GM19328 (cell line): ENCODE measurements around the gene TMEM223.
"Not testable (repeated sequence)": the region's sequence is repeated elsewhere in the genome, so short reads cannot be mapped to it uniquely, and the experiment has no call there.

ENCODE experiments used
- ATAC-seq: cut with Tn5 transposase; IDR thresholded peaks from one replicate; pipeline ENCODE4 v1.9.1; 2021; ENCODE audit warnings: mild to moderate bottlenecking, moderate library complexity; ENCODE audit not compliant: unreplicated experiment

TMEM223 gene

DNA sequence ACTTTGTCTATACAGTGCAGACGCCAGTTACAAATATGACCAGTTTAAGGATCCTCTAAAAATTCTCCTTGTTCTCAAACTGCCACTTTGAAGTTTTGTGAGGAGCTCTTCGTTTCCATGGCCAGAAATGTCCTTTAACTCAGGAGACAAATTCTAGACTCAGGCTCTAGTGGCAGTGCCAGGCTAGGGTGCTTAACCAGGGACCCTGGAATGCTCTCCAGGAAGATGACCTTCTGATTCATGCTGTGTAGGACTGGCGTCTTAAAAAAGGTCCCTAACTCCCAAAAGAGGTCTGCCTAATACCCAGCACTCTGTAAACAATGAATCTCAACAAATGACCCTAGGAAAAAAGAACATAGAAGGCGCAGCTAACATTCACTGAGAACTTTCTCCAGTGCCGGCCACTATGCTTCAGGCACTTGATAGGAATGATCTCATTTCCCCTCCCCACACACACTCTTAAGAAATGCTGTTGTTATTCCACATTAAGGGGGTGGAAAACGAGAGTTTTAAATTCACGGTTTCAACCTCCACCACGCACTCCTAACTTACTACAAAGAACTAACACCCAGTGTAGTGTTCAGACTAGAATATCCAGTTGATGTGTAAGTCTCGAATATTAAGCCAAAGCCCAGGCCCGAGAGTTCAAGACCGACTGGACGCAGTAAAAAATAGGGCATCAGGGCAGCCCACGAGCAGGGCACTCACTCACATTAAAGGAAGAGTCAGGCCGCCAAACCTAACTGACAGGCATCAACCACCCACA, 12.7 kb upstream of the TMEM223 start:
- no peak for ATAC-seq

DNA sequence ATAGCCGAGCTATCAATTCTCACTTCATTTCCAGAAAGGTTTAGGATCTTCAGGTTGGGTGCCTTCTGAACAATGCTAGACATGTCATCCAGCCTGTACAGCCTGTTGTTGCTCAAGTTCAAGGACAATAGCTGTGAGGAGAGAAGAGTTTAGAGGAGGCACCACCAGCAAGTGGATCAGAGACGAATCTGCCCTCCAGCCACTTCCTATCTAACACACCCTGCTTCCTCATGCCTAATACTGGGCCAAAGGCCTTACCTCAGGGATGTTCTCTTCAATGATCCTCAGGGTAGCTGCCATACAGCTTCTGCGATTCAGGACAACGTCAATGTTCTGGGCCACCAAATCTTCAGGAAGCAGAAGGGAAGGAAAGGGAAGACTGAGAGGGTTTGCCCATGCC, 9.3 kb upstream of the TMEM223 start:
- ATAC-seq: no peak

DNA sequence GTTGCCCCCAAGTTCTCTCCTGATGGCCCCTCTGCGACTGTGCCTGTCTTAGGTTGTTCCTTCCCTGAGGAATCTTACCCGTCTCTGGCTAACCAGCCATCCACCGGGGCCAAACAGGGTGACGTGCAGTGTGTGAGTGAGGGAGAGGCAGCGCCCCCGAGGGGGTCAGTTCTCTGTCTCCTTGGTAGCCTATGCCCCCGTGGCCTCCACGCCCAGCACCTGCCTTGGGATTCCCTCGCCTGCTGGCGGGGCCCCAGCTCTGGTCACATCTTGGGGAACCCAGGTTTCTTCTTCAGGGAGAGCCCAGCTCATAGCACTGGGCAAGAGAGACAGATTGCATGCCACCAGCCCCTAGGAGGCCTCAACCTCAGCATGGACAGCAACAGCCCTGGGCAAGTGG, 7.7 kb upstream of the TMEM223 start:
- no peak for ATAC-seq

DNA sequence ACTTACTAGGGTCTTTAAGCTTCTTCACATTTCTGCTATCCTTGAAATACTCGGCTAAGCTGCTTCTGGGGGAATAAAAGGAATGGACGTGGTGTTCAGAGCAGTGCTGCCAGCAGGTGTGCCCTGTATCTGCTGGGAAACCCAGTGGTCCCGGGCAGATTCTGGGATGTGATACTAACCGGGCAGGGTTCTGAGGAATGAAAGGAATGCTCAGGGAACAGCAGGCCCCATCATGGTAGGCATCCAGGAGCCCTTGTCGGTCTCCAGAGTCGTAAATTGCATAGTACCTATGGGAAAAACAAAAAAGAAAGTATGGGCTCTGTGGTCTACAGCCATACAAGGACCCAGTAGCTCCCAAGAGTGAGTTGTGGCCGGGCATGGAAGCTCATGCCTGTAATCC, 4.5 kb upstream of the TMEM223 start:
- no peak for ATAC-seq

DNA sequence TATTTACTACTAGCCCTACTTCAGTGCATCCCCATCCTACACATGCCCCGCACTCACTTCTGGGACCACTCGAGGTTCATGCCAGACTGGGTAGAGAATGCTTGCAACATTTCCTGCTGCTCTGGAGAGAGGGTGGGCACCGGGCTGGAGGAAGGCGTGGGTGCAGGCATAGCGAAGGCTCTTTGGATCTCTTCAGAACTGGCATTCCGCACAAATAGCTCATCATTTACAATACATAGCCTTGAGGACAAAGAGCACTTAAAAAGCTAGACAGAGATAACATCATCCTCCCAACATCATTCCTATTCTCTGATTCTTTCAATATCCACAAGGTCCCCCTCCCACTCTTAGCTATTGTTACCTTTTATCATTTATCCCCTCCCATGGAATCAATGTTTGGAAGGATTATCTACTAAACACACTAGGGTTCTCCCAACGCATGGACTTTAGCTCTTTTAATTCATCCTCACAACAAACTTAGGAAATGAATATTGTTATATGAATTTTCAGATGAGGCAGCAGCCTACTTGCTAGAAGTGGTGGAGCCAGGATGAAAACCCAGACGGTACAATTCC, 2.5 kb upstream of the TMEM223 start:
- no peak for ATAC-seq

DNA sequence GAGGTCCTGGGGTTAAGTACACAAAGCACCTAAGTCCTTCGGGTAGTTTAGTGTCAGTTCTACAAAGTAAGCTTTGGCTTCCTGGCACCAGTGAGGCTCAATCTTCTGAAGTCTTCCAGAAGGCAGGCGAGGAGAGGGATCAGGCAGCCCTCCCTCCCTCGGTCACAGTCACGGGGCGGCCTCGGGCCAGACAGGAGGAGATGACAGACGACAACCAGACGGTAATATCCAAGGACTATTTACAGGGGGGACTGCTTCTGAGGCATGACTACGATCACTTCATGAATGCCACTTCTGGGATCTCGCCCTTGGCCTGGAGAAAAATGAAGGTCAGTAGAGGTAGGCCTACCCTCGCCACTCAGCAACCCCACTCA, 383 bp upstream of the TMEM223 start:
- ATAC-seq: no peak

DNA sequence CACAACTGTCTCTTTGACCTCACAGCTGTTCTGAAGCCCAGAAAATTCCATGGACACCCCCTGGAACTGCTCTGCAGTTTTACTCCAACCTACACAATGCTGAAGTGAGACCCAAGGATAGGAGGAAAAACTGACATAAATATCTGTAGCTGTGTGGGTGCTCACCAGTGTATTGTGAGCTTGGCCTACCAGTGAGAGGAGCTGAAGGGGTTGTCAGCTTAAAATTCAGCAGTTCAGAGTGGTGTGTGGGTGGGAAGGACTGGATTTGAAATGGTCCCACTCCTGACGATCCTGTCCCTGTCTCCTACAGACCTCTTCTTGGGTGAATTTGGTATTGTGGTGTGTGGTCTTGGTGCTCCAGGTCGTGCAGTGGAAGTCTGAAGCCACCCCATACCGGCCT, 2.2 kb downstream of the TMEM223 start:
- no peak for ATAC-seq

DNA sequence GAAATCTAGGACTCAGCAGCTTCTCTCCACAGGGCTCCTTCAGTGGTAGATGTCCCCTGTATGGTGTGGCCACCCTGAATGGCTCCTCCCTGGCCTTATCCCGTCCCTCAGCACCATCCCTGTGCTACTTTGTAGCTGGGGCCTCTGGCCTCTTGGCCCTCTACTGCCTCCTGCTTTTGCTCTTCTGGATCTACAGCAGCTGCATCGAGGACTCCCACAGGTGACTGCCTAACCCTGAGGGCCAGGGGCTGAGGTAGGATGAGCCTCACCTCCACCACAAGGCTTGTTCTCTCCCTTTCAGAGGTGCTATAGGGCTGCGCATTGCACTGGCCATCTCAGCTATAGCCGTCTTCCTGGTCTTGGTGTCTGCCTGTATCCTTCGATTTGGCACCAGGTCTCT, 2.8 kb downstream of the TMEM223 start:
- no peak for ATAC-seq

DNA sequence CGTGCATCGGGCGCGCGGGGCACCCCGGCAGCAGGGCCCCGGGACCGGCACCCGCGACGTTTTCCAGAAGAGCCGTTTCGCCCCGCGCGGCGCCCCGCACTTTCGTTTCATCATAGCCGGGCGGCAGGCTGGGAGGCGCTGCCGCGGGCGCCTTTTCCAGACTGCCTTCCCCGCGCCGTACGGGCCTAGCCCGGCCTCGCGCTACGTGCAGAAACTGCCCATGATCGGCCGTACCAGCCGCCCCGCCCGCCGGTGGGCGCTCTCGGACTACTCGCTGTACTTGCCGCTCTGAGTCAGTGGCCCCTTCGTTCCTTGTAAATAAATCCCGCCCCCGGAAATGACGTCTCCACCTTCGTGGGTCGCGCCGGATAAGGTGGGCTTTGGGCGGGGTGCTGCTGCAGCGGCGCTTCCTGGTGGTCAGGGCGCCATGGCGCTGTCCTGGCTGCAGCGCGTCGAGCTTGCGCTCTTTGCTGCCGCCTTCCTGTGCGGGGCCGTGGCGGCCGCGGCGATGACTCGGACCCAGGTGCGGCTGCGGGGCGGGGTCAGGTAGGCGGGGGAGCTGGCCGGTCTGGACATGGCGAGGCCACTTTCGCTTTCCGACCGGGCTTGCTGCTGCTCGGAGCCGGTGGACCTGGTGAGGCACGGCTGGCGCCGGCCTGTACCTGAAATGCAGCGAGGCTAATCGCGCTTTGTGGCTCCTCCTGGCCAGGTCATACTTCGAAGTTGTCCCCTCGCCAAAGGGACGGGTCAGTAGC, 4.6 kb downstream of the TMEM223 start, which contains the start of gene TMEM179B:
TMEM179B (plus strand) TSS at position 398 of the 755 bp plus-strand sequence; CDS start at position 428, 30 bp downstream.
- peak; percentile 57 for ATAC-seq

DNA sequence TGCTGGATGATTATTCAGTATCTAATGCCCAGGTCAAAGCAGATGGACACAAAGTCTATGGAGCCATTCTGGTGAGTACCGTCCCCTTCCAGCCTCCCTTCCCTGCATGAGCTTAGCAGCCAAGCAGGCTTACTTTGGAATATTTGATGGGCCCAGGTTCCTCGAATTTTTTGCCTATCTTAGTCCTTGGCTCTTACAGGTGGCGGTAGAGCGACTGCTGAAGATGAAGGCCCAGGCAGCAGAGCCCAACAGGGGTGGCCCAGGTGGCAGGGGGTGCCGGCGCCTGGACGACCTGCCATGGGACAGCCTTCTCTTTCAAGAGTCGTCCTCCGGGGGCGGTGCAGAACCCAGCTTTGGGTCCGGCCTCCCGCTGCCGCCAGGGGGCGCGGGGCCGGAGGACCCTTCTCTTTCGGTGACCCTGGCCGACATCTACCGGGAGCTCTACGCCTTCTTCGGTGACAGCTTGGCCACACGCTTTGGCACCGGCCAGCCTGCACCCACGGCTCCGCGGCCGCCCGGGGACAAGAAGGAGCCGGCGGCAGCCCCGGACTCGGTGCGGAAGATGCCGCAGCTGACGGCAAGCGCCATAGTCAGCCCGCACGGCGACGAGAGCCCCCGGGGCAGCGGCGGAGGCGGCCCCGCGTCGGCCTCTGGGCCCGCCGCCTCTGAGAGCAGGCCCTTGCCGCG, 5.3 kb downstream of the TMEM223 start:
- peak; percentile 49 for ATAC-seq

DNA sequence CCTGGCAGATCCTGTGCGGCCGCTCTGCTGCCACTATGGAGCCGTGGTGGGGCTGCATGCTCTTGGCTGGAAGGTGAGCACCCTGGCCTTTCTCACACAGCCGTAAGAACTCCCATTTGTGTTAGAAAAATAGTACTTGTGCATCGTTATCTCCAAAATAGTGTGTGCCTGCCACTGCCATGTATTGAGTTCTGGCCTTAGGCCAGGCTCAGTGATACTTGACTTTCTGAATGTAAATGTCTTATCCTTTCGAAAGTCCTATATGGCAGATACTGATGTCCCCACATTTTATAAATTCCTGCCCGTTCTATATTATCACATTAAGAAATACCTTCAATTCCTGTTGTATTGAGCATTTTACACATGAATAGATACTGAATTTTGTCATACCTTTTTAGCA, 9.1 kb downstream of the TMEM223 start:
- no peak for ATAC-seq

DNA sequence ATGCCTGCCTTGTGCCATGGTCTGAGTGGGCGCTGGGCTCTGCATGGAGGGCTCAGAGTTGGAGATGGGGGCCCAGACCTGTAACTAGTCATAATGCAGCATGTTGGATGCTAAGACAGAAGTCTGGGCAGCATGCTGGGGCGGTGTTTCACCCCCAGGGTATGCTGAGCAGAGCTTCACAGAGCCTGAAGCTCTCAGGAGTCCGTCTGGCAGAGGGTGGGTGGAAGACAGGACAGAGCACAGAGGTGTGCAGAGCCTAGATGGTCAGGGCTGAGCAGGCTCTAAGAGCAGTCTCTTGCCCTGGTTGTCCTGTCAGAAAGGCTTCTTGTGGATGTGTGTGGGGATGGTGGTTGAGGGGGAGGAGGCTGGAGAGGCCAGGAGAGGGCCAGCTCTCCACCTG, 13.4 kb downstream of the TMEM223 start:
- no peak for ATAC-seq

DNA sequence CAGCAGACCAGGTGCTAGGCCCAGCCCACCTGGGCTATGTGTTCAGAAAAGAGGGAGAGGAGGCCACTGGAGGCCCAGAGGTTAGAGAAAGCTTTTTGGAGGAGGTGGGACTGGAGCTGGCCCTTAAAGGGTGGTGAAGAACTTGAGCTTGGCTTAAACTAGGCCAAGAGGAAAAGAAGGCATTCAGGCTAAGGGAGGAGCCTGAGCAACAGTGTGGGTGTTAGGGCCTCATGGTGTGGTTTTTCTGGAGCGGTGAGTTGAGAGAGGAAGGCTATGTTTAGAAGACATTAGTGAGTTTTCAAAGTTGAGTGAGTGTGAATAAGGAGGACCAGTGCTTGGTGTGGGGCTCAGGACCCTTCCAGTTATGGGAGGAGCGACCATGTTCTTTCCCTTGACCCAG, 14.4 kb downstream of the TMEM223 start:
- ATAC-seq: no peak

DNA sequence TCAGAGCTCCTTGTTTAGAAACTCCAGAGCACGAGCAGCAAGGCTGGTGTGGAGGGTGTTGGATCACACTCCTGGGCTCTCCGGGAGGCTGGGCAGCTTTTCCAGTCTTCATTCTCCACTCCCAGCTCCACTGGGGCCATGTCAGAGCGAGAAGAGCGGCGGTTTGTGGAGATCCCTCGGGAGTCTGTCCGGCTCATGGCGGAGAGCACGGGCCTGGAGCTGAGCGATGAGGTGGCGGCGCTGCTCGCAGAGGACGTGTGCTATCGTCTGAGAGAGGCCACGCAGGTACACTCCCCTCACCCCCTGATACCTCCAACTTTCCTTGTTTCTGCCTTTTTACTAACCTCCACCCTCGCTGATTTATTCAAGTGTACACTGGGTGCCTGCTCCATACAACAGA, 16.2 kb downstream of the TMEM223 start:
- ATAC-seq: no peak

DNA sequence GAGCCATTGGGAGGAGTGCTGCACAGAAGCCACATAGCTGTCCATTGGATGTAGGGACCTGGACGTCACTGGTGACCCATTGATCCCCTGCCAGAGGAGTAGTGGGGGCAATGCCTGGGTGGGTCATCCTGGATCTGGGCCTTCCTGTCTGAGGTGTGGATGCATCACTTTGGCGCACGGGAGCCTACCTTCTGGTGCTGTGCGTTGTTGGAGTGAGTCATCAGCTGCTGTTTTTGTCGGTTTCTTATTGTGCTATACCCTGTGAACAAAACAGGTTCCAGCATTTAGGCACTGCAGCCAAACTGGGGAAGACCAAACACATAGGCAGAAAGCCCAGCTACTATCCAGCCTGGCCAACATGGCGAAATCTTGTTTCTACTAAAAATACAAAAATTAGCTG, 17.4 kb downstream of the TMEM223 start:
- no peak for ATAC-seq

DNA sequence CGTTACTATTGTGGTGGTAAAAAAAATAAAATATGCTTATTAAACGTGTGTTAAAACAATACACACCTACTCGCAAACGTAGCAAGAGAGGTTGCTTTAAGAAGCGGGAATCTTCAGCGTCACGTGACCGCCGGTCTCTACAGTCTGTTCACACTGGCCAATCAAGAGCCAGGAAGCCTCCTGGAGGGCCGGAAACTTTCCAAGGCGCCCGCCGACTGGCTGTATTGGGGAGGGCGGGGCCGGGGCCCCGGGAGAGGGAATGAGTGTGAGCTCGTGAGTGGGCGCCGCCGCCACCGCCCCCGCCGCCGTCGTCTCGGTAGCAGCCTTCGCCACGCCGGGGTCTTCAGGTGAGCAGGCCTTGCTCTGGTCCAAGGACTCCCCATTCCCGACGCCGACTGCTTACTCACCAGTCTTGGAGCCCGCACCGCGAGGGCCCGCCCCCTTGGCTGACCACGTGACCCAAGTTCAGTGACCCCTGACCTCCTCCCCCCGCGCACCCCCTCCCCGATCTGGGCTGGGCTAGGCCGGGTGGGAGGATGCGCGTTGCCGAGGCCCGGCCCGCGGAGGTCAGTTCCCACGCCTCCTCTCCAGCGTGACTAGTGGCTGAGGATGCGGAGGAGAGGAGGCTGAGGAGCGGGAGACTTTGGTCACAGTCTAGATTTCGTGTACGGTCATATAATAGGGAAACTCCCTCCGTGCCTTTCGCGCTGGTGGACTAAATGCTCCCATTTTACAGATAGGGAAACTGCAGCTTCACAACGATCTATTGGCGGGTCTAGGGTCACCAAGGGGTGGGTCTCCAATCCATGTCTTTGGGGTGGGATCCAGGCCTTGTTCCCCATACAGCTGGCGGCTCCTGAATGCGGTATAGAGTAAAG, 20.4 kb downstream of the TMEM223 start, which contains the start of gene TAF6L:
TAF6L (plus strand) TSS at position 253 of the 878 bp plus-strand sequence. CDS start 4,388 bp downstream, outside the sequence.
- ATAC-seq: peak; percentile 87

DNA sequence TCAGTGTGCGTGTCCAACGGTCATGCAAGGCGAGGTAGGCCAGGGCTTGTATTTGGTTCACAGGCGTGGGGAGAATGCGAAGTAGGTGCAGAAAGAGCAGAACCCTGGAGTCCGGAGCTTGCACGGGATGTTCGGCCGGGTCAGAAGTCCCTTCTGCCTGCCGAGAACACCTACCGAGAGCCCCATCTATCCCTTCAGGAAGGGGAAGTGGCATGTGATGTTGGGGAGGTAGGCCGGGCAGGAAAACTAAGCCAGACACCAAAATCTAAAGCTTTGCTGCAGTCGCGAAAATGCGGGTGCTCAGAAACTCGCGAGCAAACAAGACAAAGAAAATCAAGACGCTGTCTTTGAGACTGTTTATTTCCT, 21.0 kb downstream of the TMEM223 start:
- peak; percentile 6 for ATAC-seq

DNA sequence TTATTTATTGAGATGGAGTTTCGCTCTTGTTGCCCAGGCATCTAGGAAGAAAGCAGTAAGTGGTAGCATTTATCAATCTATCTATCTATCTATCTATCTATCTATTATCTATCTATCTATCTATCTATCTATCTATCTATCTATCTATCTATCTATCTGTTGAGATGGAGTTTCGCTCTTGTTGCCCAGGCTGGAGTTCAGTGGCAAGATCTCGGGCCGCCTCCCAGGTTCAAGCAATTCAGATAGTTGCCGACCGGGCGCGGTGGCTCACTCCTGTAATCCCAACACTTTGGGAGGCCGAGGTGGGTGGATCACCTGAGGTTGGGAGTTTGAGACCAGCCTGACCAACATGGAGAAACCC, 31.0 kb downstream of the TMEM223 start:
- ATAC-seq: not testable (repeated sequence)

DNA sequence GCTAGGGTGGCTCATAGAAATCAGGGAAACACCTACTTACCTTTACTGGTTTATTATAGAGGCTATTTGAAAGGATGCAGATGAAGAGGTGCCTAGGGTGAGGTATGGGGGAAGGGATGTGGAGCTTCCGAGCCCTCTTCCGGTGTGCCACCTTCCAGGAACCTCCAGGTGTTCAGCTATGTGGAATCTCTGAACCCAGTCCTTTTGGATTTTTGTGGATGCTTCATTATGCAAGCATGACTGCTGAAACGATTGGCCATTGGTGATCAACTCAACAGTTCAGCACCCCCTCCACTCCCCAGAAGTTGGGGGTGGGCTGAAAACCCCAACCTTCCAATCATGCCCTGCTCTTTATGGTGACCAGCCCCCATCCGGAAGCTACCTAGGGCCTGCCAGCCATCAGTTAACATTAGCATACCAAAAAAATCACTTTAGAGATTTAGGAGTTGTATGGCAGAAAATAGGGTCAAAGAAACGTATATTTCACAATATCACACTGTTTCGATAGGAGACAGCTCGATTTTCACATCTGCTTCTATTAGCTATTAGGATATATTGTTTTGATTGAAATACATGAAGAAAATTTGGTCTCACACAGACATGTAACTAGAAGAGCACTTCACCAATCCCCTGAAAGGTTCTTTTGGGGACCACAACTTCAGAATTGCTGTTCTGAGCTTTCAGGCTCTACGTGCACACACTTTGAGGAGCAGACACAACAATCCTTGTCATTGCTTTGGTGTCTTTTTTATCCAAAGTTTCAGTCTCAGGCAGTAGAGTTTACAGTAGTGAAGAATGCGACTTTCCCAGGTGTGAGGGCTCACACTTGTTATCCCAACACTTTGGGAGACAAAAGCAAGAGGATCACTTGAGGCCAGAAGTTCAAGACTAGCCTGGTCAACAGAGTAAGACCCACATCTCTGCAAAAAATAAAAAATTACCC, 33.7 kb downstream of the TMEM223 start:
- no peak for ATAC-seq
